Activated CD8-positive, alpha-beta memory T cell treated with anti-CD3 and anti-CD28 coated beads for 4 hours (primary cell): ENCODE data around the gene C16orf90.

Experiments
- DNase-seq, 2 donors: peaks; one replicate each; pipeline ENCODE4 v3.0.0-alpha.2; 2020; ENCODE audit warnings: low read depth in 2 of 2

The C16orf90 gene

GRCh38 chr16:3465911-3466584 lies 29.2 kb downstream of the C16orf90 start:
- DNase-seq, result no peak

GRCh38 chr16:3465301-3465700 lies 30.0 kb downstream of the C16orf90 start:
- no peak for DNase-seq

GRCh38 chr16:3461151-3461550 lies 34.1 kb downstream of the C16orf90 start:
- peak in 1 of 2 donors; percentile 24 for DNase-seq

GRCh38 chr16:3460585-3460984 lies 34.7 kb downstream of the C16orf90 start:
- DNase-seq, result no peak

GRCh38 chr16:3460121-3460520 lies 35.2 kb downstream of the C16orf90 start:
- DNase-seq, result no peak

GRCh38 chr16:3459401-3460090 lies 35.7 kb downstream of the C16orf90 start:
- DNase-seq, result no peak

GRCh38 chr16:3458852-3459361 lies 36.4 kb downstream of the C16orf90 start:
- DNase-seq, result no peak

GRCh38 chr16:3458278-3458851 lies 36.9 kb downstream of the C16orf90 start:
- DNase-seq, result no peak

GRCh38 chr16:3457434-3458252 lies 37.6 kb downstream of the C16orf90 start:
- peak; percentile 72 to 77 for DNase-seq

GRCh38 chr16:3454631-3455147 lies 40.6 kb downstream of the C16orf90 start:
- DNase-seq, result no peak

- DNase-seq, result no peak
Observed at GRCh38 chr16:3454093-3454492, 41.2 kb downstream of the C16orf90 start.

GRCh38 chr16:3444032-3444388 lies 51.3 kb downstream of the C16orf90 start:
- DNase-seq, result no peak
